SK-MEL-5 (cell line): ENCODE data around the gene MAPK14. TPM values are rescaled to one million over a fixed set of nuclear protein-coding genes. Genes with fewer than 3 reads are reported as not detected.
"Not testable (repeated sequence)": the region's sequence is repeated elsewhere in the genome, so short reads cannot be mapped to it uniquely, and the experiment has no call there.

Experiments
- DNase-seq: peaks from one replicate; pipeline ENCODE4 v3.0.0-alpha.2; 2016; ENCODE audit warnings: low read depth, low spot score
- in situ Hi-C: cut with HindIII; loops from 2 replicates; pipeline ENCODE4 v1.10.0; 2016; ENCODE audit warnings: low sequenced_read_pairs, high pct_unique_total_duplicates, low pct_unique_long_range_greater_than_20kb
- total RNA-seq: library from RNA; depleted of rRNA; stranded (reverse); fragments of >200 nt; shearing (Covaris generic); gene quantifications from 2 replicates; pipeline ENCODE4 v1.2.3, GENCODE V29; 2014

MAPK14 gene
- total RNA-seq, 1 experiment from 2014 or later, result 28.2 TPM

DNA sequence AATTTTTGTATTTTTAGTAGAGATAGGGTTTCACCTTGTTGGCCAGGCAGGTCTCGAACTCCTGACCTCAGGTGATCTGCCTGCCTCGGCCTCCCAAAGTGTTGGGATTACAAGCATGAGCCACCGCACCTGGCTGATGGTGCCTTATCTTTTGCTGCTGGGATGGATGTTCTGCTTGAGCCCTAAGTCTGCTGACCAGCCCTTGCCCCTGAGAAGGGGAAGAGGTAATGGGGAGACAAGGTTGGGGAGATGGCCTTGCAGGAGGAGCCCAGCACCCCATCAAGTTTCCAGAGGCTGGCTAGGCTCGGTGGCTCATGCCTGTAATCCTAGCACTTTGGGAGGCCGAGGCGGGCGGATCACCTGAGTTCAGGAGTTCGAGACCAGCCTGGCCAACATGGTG is 96.7 kb downstream of the MAPK14 start:
- in situ Hi-C loops, DNase-seq: not testable (repeated sequence)

DNA sequence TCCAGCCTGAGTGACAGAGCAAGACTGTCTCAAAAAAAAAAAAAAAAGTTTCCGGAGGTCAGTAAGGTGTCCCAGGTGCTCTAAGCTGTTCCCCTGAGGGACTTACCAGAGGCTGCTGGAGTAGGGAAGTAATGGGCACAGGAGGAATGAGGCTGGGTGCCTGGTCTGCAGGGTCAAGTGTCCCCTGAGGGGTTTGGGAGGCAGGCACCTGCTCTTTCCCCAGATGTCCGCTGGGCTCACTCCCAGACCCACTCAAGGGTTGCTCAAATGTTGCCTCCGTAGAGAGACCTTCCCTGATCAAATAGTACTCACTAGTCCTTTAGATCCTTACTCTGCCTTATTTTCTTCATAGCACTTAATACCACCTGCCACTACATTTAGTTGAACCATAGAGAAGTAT is 97.3 kb downstream of the MAPK14 start:
- DNase-seq, result no peak
- in situ Hi-C loops, result no loop called here

DNA sequence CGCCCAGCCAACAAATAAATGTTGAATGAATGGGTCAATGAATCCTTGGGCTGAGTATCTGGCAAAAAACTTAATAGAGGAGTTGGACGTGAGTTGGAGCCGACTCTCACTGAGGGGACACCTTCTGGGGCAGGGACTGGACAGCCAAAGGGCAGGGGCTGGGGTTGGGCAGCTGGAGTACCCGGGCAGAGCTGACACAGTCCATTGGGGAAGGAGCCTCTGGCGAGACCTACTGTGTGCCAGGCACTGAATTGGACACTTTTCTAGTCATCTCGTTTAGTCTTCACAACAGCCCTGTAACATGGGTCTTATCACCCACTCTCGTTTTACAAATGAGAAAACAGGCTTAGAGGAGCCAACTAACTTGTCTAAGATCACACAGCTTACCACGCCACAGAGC is 98.0 kb downstream of the MAPK14 start:
- in situ Hi-C loops, result no loop called here
- DNase-seq, result no peak

DNA sequence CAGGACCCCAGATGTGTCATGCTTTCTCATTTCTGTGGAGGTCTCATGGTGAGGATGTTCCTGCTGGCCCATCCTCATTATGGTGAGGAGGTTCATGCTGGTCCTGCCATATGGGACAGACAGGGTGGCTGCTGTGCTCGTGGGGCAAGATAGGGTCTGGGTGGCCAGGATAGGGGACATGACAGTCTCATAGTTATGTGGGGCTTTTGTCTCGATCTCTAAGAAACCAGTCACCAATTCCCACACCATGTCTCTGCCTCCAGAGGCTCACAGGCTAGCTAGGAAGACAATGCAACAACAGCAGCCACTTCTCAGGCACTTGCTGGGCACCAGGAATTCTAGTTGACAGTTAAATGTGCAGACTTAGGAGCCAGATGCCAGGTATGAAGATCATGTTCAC is 98.5 kb downstream of the MAPK14 start:
- DNase-seq, result no peak
- in situ Hi-C loops, result no loop called here

DNA sequence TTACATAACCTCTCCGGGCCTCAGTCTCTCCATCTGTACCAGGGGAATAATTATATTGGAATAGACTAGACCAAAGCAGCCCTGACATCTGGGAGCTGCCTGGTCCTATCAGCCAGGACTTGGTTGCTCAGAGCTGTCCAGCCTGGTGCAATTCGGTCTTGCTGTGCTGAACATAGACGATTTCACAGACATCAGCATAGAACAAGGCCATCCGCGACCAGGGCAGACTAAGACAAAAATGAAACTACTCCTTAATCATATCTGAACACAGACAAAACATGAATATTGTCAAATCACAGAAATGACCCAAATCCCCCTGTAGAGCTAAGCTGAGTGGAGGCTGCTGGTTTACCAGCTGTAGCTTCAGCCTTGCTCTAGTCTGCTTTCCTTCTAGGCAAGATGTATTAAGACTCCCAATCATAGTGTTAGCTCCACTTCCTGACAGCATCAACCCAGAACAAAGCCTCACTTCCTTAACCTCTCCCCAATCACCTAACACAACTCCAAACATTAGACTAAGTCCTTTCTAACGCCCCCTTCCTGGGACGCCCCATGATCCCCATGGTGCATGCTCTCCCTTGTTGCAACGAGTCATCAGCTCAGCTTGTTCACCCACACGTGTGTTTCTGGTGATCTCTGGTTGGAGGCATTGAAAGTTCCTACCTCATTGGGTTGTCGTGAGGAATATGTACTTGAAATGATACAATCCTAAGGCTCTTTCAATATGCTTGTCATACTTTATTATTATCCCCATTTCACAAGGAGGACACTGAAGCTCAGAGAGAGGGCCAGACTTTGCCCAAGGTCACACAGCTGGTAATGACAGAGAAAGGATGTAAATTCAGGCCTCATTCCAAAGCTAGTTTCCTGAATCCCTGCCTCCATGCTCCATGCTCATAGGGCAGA is 99.2 kb downstream of the MAPK14 start:
- in situ Hi-C loops, result no loop called here
- peak; percentile 15 for DNase-seq

DNA sequence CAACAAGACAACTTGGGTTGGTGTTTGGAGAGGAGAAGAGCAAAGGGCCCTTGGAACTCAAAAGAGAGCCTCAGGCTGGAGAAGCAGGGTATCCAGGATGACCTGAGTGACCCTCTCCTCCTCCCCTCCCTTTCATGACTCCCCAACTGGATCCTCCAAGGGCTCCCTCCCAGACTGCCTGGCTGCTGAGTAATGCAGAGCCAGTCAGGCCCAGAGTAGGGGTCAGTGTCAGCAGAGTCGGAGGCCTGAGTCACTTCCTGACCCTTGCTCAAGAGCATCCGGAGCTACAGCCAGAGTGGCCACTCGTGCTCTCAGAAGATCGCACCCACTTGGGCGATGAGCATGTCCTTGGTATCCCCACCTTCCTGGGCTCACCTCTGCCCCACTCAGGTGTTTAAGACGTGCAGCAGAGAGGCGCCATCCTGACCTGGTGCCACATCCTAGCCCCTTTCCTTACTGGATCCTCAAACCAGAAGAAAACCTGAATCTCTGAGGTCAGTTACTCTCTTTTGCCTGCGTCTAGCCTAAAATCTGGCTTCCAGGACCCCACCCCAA is 99.9 kb downstream of the MAPK14 start:
- in situ Hi-C loops, result no loop called here
- no peak for DNase-seq

DNA sequence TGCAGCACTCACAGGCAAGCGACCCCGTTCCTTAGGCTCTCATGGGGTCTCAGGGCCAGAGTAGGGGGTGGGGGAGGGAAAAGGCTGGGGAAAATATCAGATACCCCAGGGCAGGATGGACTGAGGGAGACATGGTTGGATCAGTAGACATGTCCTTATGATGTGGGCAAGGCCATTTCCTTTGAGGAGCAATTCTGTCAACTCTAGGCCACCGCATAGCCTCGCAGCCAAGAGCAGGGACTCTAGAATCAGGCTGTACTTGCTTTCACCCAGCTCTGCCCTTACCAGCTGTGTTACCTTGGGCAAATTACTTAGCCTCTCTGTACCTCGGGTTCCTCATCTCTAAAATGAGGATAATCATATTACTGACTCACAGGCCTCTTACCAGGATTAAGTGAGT is 100.5 kb downstream of the MAPK14 start:
- no peak for DNase-seq
- in situ Hi-C loops, result no loop called here

DNA sequence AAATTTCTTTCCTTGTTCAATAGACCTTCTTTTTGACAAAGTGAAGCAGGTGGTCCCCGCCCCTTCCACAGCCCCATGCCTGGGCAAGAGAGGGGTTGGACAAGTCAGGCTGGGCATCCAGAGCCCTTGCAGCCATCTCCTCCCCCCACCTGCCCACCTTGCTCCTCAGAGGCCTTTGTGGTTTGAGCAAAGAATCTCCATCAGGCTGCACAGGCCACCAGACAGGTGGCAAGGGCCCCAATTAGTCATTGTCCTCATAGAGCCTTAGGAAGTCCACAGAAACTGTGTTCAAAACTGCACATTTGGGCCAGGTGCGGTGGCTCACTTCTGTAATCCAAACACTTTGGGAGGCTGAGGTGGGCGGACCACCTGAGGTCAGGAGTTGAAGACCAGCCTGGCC is 101.2 kb downstream of the MAPK14 start:
- DNase-seq, result no peak
- in situ Hi-C loops, result no loop called here

DNA sequence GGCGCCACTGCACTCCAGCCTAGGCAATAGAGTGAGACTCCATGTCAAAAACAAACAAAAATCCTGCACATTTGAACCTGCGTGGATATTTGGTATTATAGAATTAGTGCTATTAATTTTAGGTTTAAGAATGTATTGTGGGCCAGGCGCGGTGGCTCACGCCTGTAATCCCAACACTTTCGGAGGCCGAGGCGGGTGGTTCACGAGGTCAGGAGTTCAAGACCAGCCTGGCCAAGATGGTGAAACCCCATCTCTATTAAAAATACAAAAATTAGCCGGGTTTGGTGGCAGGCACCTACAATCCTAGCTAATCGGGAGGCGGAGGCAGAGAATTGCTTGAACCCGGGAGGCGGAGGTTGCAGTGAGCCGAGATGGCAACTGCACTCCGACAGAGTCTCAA is 101.7 kb downstream of the MAPK14 start:
- DNase-seq, in situ Hi-C loops: not testable (repeated sequence)

DNA sequence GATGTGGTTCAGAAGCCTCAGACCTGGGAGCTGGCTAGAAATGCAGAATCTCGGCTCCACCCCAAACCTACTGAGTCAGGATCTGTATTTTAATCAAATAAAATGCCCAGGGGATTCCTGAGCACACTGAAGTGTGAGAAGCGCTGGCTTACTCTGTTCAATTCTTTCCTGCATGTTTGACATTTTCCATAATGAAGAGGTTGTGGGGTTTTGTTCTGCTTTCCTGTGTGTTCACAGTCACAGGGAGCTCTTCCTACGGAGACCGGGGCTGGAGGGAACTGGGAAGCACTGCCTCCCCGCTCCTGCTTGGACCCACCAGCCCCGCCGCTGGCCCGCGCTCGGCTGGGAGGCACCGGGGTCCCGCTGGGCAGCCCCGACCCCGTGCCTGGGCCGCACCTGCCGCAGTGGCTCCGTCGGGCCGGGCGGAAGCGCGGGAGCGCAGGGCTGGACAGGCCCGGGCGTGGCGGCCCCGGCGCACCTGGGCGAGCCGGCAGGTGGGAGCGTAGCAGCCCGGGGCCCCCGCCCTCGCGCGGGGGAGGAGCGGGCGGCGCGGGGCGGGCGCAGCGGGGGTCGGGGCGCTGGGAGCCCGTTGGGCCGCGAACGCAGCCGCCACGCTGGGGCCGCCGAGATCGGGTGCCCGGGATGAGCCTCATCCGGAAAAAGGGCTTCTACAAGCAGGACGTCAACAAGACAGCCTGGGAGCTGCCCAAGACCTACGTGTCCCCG is 102.5 kb downstream of the MAPK14 start, which contains the start of gene MAPK13:
TSS of gene MAPK13 (plus strand) at position 573 of the 726 bp plus-strand sequence. CDS start at position 643, 70 bp downstream.
- in situ Hi-C loops, result no loop called here
- no peak for DNase-seq

DNA sequence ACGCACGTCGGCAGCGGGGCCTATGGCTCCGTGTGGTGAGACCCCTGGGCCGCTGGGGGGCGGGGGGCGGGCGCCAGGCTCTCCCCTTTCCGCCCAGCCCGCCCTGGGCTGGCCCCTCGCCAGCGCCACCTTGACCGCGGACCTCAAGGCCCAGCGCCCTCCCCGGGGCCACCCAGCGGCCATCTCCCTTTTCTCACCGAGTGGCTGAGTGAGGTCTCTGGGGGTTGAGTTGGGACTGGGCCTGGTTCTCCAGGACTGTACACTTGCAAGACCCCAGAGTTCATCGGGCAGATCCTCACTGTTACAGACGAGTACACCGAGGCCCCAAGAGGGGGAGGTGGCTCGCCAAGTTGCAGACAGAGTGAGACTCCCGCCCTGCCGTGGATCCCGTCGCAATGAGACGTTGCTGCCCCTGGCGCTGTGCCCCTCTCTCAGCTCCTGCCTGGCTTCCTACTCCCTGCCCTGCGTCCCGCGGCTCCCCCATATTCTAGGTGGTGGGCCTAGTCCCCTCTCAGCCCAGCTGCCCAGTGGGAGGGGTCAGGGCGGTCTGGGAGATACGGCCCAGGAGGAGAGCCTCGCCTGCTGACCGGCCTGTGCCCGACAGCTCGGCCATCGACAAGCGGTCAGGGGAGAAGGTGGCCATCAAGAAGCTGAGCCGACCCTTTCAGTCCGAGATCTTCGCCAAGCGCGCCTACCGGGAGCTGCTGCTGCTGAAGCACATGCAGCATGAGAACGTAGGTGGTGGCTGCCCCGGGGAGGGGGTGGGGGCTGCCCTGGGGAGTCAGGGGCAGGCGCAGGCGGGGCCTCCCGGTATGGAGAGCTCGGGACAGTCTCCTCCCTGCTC is 103.3 kb downstream of the MAPK14 start:
- no peak for DNase-seq
- in situ Hi-C loops, result no loop called here

DNA sequence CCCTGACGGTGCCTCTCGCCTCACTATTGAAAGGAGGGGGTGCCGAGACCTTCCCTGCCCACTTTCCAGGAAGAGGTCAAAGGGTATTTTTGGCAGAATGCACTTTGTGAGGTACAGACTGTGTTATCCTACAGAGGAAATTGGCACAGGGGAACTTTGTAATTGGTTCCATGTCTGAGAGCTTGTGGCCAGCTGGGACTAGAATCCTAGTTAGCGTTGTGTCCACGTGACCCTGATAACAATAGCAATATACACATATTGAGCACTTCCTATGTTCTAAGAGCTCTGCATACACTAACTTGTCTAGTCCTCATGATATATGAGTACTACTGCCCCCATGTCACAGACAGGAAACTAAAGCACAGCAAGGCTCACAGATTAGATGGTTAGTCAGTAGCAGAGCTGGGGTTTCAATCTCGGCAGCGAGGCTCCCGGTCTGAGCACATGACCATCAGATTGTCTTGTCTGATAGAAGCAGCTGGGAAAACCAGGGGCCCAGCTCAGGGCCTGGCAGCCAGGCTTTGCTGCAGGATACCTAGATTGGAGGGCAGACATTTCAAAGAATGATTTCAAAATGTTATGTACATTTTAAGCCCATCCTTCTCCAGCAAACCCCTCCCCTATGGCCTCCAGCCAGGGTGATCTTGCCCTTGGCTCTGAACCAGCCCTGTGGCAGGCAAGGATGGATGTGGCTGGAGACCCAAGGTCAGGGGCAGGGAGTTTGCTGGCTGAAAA is 104.1 kb downstream of the MAPK14 start:
- peak; percentile 18 for DNase-seq
- in situ Hi-C loops, result no loop called here

DNA sequence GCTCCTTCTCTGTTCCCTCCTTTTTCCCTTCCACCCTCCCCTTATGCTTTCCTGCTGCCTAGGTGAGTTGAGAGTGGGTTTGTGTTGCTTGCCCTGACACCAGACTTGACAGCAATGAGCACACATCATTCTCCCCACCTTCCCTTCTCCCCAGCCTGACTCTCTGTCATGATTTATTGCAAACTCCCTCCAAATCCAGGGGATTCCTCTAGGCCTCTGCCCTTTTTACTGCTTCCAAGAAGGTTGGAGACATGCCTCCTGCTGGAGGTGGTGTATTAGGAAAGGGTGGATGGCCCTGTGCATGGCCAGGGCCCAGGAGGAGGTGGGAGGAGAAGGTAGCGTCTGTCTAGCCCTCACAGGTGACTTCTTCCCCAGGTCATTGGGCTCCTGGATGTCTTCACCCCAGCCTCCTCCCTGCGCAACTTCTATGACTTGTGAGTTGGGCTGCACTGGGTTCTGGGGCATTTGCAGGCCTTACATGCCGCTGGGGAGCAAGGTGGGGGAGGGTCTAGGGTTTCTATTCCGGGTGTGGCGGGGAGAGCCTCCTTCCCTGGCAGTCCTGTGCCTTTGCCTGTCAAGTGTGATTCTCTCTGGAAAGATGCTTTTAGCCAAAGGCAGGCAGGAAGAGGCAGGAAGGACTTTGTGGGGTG is 104.8 kb downstream of the MAPK14 start:
- in situ Hi-C loops, result no loop called here
- DNase-seq, result no peak

DNA sequence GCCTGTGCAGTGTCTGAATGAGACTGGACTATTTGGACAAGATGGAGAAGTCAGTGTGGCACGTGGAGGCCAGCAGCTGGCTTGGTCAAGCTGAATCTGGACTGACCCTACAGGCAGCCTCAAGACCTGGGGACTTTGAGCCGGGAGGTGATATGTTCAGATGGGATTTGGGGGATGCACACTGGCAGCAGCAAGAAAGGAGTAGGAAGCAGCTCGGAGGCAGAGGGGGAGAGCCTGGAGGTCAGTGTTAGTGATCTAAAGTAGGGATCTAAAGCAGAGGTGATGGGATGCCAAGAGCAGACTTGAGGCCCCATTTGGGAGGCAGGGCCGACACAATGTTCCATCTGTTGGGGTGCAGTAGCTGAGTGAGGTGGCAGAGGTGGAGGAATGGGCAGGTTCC is 105.5 kb downstream of the MAPK14 start:
- in situ Hi-C loops, result no loop called here
- no peak for DNase-seq

DNA sequence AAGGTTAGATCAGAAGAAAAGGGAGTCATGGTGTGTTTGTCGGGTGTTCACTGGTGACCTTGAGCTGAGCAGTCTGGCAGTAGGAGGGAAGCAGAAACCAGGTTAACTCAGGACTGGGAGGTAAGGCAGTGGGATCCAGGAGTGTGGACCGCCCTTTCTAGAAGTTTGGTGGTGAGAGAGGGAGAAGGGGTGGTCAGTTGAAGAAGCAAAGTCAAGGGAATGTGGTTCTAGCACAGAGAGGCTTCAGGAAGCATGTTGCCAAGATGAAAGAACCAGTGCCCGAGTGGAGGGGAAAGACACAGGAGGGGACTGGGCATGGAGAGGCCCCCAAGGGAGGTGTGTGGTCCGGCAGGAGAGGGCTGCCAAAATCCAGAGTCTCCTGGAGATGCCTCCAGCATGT is 106.3 kb downstream of the MAPK14 start:
- DNase-seq, result no peak
- in situ Hi-C loops, result no loop called here

DNA sequence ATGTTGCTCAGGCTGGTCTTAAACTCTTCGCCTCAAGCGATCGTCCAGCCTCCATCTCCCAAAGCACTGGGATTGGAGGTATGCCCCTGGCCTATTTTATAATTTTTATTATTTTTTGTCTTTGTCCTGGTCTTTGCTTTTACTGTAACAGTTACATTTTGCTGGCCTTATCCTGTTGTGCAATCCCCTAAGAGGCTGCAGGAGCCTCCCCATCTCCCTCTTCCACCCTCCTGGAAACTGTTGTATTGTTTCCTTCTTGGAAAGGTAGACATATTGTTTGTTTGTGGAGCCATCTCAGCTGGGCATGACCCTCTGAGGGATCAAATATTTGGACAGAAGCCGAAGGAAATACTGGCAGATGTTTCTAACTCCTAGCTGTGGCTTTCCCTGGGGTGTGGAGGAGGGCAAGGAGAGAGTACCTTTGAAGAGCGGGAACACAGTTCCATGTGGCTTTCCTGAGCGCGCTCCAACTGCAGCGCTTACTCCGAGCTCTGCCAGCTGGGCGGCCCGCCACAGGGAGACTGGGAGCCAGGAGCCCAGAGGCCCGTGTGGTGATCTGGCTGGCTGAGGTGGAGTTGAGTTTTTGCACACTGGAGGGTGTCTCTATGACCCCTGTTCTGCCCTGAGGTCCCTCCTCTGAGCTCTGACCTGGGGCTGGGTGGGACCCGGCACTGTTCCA is 107.6 kb downstream of the MAPK14 start:
- no peak for DNase-seq
- in situ Hi-C loops, result no loop called here
